ENCODE measurements around the gene LILRA1.
"Not testable (repeated sequence)": the region's sequence is repeated elsewhere in the genome, so short reads cannot be mapped to it uniquely, and the experiment has no call there.

The LILRA1 gene

DNA sequence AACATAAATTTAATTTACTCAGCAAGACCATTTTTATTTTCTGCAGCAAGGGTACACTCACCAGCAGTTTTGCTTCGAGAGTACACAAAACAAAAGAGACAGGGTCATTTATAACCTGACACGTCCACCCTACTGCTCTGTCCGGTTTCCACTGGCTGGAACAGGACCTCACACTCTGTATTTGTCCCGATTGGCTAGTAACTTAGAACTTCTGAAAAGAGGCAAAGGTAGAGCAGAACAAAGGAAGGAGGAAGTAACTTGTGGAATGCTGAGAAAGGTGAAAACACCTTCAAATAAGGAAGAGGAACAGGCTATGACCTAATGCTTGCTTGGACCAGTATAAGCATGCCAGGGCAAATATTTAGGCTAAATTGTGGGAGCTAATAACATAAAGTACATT, 34.5 kb downstream of the LILRA1 start:
- not testable (repeated sequence) for DNase-seq

DNA sequence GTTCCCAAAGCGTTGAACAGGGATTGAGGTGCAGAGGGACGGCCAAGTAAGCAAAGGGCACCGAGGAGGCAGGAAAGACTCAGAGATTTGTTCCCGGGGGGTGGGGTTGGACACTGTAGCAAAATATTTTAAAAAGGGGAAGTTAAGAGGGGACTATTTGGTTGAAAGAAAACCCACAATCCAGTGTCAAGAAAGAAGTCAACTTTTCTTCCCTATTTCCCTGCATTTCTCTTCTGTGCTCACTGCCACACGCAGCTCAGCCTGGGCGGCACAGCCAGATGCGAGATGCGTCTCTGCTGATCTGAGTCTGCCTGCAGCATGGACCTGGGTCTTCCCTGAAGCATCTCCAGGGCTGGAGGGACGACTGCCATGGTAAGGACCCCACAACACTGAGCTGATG, 36.8 kb downstream of the LILRA1 start, which contains the start of gene LILRB1:
Gene LILRB1 (plus strand): TSS at position 223 of the 400 bp plus-strand sequence. CDS start 590 bp downstream, outside the sequence.
- DNase-seq, result not testable (repeated sequence)

DNA sequence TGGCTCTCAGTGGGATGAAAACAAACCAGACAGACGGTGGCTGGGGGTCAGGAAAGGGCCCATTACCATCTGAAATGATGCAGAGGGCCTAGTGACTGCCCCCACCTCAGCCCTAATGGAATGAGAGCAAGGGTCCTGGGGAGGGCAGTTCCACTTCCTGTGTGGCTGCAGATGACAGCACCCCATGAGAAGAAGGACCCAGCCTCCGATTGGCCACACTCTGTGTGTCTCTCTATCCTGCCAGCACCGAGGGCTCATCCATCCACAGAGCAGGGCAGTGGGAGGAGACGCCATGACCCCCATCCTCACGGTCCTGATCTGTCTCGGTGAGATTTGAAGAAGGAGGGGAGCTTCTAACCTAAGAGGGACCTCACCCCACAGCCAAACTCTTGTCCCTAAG, 37.4 kb downstream of the LILRA1 start:
- DNase-seq, result no peak

DNA sequence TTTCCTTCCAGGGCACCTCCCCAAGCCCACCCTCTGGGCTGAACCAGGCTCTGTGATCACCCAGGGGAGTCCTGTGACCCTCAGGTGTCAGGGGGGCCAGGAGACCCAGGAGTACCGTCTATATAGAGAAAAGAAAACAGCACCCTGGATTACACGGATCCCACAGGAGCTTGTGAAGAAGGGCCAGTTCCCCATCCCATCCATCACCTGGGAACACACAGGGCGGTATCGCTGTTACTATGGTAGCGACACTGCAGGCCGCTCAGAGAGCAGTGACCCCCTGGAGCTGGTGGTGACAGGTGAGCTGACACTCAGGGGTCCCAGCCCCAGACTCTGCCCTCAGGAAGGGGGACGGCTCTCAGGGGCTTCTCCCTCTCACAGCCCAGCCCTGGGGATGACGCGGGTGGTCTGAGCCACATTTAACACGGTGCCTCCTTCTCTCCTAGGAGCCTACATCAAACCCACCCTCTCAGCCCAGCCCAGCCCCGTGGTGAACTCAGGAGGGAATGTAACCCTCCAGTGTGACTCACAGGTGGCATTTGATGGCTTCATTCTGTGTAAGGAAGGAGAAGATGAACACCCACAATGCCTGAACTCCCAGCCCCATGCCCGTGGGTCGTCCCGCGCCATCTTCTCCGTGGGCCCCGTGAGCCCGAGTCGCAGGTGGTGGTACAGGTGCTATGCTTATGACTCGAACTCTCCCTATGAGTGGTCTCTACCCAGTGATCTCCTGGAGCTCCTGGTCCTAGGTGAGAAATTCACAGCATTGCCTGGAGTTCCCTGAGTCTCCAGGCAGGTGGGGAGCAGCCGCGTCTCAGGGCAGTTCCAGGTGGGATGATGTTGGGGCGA, 38.3 kb downstream of the LILRA1 start:
- DNase-seq, result not testable (repeated sequence)

DNA sequence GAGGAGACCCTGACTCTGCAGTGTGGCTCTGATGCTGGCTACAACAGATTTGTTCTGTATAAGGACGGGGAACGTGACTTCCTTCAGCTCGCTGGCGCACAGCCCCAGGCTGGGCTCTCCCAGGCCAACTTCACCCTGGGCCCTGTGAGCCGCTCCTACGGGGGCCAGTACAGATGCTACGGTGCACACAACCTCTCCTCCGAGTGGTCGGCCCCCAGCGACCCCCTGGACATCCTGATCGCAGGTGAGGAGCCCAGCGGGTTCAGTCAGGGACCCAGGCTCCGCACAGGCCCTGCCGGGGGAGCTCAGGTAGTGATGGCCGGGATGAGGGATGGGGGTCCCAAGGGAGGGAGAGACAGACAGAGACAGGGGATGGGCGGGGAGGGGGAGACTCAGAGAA, 39.1 kb downstream of the LILRA1 start:
- not testable (repeated sequence) for DNase-seq

DNA sequence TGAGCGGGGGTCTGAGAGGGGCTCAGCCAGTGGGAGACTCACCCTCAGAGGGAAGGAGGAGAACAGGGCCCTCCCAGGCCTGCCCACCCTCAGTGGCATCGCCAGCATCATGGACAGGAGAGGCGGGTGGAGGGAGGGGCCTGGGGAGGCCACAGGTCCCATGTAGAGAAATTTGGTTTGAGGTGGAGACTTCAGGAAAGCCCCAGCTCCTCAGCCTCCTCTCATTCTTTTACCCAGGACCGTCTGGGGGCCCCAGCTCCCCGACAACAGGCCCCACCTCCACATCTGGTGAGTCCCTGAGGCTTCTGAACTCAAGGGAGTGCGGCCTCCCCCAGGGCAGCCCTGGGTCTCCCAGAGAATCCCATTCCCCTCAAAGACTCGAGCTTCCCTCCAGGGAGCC, 40.0 kb downstream of the LILRA1 start:
- DNase-seq, result no peak

DNA sequence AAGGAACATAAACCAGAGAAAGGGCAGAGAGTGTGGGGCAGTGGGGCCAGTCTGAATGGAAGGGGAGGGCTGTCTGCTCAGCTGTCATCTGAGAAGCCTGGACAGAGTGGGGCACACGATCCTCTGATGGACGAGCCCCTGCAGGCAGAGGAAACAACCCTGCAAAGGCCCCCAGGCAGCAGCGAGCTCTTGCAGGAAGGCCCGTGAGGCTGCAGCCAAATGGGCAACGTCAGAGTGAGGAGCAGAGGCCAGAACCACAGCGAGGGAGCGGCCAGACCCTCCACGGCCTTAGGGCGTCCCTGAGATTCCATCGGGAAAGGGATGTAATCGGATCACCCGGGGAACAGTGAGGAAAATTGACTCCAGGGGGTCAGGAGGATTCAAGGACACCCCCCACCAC, 42.6 kb downstream of the LILRA1 start:
- not testable (repeated sequence) for DNase-seq

DNA sequence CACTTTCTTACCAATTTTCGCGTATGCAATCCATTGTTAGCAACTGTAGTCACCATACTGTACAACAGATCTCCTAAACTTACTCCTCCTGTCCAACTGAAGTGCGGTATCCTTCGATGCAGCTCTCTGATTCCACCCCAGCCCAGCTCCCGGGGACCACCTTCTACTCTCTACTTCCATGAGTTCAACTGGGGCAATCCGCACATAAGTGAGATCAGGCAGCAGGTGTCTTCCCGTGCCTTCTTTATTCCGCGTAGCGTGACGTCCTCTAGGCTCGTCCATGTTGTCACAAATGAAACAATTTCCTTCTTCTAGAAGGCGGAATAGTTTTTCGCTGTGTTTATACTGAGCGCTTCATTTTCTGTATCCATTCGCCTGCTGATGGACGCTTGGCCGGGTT, 45.3 kb downstream of the LILRA1 start:
- no peak for DNase-seq

DNA sequence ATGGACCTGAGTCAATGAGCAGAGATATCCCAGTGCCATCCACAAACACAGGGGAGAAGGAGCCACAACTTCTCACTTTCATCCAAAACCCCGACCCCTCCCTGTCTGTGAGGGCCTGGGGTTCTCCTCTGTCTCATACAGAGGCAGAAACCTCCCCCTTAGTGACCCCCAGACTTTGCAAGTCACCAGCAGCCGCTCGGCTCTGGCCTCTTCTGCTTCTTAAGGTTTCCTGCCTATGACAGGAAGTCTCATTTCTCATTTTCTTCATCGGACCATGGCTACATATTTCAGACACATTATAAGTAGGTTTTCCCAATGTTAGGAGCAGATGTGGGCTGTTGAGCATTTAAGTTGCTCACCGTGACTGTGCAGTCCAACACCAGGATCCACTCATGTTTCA, 49.5 kb downstream of the LILRA1 start:
- DNase-seq, result not testable (repeated sequence)

DNA sequence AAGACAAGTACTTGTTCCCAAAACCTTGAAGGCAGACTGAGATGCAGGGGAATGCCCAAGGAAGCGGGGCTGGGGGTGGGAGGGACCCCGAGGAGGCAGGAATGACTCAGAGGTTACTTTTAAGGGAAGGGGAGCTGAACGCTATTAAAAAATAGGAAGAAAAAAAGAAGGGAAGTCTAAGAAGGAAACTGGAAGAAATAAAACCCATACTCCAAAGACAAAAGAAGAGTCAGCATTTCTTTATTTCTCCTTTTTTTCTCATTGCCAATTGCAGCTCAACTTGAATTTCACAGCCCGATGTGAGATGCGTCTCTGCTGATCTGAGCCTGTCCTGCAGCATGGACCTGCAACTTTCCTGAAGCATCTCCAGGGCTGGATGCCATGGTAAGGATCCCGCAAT, 50.2 kb downstream of the LILRA1 start:
- not testable (repeated sequence) for DNase-seq

DNA sequence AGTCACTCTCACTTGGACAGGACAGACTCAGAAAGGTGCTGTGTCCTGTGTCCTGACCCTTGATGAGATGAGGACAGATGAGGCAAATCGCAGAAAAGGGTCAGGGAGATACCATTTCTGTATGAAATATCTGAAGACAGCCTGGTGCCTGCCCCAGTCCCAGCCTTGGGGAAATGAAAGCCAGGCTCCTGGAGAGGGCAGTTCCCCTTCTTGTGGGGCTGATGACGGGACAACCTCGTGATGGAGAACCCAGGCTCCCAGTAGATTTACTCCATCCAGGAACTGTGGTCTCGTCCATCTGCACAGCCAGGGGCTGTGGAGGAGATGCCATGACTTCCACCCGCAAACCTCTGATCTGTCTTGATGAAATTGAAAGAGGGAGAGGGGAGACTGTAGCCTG, 50.6 kb downstream of the LILRA1 start:
- no peak for DNase-seq

DNA sequence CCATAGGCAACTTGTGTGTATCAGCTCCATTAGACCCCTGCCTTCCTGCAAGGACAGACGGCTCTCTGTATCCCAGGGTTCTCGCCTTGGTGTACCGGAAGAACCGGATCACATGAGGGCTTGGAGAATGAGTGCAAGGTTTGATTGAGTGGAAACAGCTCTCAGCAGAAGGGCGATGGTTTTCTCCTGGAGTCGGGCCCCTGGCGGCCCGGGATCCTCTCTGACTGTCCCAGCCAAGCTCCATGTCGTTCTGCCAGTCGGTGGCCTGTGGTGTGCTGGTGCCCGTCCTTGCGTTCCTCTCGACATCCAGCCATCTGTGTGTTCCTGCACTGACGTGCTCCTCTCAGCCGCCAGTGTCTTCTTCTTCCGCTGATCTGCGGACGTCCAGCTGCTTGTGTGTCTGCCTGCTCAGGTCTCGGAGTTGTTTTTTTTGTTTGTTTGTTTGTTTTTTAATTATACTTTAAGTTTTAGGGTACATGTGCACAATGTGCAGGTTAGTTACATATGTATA, 53.0 kb downstream of the LILRA1 start:
- no peak for DNase-seq

DNA sequence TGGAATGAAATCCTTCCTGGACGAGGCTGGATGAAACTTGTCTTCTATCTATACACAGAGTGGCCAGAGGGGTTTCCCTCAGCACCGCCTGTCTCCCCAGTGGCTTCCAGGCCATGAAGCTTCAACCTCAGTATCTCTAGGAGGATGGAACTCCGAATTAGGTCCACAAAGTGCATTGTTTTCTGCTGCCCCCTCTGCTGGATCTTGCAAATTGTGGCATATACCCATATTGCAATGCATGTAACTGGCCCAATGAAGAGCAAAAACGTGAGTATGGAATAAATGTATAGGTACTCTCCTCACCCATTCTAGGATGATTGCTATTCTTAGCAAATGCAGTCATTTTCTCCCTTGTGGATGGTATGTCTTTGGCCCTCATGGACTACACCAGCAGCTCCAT, 54.7 kb downstream of the LILRA1 start:
- DNase-seq, result no peak

DNA sequence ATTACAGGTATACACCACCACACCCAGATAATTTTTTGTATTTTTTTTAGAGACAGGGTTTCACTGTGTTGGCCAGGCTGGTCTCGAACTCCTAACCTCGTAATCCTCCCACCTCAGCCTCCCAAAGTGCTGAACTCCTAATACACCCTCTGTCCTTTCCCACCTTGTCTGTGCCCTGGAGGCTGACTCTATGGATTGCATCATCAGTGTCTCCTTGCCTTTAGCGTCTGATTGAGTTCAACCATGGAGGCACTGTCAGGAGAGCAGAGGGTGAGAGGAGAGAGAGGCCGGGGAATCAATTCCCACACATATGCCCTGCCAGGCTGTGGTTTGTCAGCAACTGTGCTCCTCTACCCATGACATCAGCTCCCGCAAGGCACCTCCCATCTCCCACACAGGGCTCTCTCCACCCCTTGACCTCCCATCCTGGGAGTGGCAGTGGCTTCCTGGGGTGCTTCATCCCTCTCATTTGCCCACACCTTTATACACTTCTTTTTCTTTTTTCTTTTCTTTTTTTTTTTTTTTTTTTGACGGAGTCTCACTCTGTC, 56.8 kb downstream of the LILRA1 start:
- DNase-seq, result no peak
